Anterior cingulate cortex (tissue), 58 donors: ENCODE data around the gene CAVIN1.
"Not testable (repeated sequence)": the region's sequence is repeated elsewhere in the genome, so short reads cannot be mapped to it uniquely, and the experiment has no call there.

ENCODE experiments used
- DNase-seq, 58 donors: peaks; one replicate each; lab custom pipeline; 2025; lab: John Stamatoyannopoulos, UW

The CAVIN1 gene

GRCh38 chr17:42422958-42423712 lies at the start of gene CAVIN1:
TSS of gene CAVIN1 (minus strand) at chr17:42423256. CDS start at chr17:42423097, 159 bp downstream.
- peak in 55 of 58 donors; percentile 26 to 96 (median 75) for DNase-seq

- no peak for DNase-seq
These were observed 44.8 kb upstream of the CAVIN1 start for GRCh38 chr17:42467889-42468288.

DNA sequence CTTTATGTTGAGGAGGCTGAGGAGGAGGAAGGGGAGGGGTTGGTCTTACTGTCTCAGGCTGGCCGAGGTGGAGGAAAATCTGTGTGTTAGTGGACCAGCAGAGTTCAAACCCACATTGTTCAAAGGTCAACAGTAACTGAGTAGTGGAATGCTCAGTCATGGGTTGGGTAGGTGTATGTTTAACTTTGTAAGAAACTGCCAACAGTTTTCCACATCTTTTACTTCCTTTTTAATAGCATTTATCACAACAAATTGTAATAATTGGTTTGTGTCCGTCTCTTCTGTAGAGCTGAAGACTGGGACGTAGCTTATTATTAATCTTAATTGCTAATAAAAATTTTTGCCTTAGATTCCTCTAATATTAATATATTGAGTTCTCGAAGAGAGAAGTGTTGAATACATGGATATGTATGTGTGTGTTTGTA lies 40.9 kb upstream of the CAVIN1 start:
- no peak for DNase-seq

DNA sequence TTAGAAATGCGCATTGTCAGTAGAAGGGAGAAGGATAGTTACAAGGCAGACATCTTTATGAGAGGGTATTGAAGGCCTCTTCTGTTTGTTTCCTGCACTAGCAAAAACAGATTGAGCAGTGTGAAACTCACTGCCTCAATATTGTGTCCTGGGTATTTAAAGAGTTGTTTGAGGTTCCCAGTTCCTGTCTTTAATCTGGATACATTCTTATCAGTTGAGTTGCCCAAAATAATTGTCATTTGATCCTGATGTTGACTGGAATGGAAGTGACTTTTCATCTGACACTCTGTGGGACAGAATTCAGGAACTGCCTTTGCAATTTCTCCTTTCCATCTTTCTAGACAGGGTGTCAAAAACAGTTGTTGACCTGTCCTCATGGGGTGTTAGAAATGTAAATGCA lies 37.3 kb upstream of the CAVIN1 start:
- no peak for DNase-seq

GRCh38 chr17:42459801-42460281 lies 36.8 kb upstream of the CAVIN1 start:
- peak in 1 of 58 donors; percentile 20 for DNase-seq

DNA sequence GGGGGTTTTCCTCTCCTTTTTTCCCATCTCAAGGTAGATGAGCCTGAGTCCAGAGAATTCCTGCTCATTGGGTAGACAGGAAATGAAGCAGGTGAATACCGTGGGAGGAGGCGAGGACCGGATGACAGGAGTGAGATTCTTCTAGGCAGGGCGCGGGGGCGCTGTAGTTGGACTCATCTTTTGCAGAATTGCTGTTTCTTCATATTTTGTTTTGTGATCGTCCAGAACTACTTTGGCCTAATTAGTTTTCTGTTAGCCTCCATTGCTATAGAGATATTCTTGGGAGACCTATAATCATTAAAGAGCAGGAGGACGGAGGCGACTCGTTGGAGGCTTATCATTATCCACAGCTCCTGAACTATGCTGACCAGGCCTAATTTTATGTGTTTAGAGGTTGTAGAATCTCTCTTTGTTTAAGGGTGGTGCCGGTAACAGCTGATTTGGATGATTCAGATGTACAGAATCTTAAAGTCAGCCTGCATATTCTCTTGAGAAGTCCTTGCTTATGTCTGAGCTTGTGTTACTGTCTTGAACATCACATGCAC lies 36.3 kb upstream of the CAVIN1 start:
- DNase-seq: peak in 51 of 58 donors; percentile 5 to 82 (median 39)

DNA sequence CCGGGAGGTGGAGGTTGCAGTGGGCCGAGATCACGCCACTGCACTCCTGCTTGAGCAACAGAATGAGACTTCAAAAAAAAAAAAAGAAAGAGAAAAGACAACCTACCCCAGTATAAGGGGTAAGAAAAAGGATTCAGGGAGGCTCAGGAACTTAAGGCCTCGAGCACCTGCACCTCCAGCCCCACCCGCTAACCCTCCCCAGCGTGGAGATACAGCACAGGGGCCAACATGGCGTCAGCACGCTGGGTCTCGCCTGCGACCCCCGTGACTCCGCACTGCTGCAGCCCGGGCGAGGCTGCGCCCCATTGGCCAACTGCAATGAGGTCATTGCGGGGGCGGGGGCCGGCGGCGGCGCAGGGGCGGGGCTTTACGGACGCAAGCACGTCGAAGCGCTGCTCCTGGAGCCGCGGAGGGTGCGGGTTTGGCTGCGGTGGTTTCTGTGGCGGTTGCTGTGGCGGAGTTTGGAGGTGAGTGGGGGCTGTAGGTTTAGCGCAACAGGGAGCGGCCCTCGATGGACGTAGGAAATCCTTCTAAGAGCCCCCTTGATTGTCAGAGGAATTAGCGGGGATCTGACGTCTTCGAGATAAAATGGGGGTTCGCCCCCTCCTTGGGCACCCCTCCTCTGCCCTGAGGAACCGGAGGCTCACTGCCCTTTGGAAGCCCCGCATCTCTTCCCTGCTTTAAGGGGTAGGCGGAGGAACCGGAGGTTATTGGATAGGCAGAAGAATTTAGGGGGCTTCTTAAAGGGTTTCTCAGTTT lies 35.6 kb upstream of the CAVIN1 start, which contains the start of gene ATP6V0A1:
Gene ATP6V0A1 (plus strand): TSS at position 382 of the 759 bp plus-strand sequence. CDS start 2,017 bp downstream, outside the sequence.
- peak; percentile 45 to 97 (median 90) for DNase-seq

- peak in 1 of 58 donors; percentile 5 for DNase-seq
These were observed 34.2 kb upstream of the CAVIN1 start for GRCh38 chr17:42457107-42457792.

DNA sequence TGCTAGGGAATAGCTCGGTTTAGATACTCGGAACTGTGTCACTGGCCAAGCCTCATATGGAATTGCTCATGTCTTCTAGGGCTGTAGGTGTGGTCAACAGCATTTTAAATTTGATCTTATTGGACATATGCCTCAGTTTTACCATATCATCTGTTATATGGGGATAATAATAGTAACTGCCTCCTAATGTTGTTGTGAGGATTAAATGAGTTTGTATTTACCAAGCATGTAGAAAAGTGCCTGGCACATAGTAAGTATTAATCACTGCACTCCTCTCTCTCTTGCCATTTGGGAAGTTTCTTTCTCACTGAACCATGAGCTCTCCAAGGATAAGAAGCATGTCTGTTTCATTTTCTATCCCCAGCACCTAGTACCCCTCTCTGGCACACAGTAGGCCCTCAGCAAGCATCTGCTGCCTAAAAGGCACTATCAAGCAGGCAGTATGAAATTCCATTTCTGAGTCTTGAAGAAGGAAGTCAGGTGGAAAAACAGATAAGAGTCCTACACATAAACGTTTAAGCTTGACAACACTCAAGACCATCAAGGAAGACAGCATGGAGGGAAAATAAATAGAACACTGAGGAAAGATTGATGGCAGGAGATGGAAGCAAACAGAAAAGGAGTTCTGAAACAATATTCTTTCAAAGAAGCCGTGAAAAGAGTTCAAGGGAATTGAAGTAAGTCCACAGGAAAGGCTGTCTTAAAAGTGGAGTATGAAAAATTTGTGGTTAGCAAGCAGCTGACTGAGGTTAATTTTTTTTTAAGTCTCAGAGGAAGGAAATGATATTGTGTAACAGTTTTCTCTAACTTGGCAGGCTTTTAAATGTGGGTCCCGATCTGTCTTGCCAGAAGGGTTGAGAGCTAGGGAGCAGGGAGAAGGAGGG lies 33.4 kb upstream of the CAVIN1 start:
- peak in 1 of 58 donors; percentile 28 for DNase-seq

- DNase-seq: not testable (repeated sequence)
These were observed 31.9 kb upstream of the CAVIN1 start for GRCh38 chr17:42454987-42455386.

GRCh38 chr17:42453439-42453838 lies 30.4 kb upstream of the CAVIN1 start:
- no peak for DNase-seq

DNA sequence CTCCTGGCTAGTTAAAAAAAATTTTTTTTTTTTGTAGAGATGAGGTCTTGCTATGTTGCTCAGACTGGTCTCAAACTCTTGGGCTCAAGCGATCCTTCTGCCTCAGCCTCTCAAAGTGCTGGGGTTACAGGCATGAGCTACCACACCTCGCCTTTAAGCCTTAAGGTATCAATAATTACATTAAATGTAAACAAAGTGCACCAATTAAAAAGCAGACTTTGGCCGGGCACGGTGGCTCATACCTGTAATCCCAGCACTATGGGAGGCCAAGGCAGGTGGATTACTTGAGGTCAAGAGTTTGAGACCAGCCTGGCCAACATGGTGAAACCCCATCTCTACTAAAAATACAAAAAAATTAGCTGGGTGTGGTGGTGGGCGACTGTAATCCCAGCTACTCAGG lies 28.2 kb upstream of the CAVIN1 start:
- DNase-seq: not testable (repeated sequence)

- DNase-seq: not testable (repeated sequence)
These were observed 26.8 kb upstream of the CAVIN1 start for GRCh38 chr17:42449838-42450237.

DNA sequence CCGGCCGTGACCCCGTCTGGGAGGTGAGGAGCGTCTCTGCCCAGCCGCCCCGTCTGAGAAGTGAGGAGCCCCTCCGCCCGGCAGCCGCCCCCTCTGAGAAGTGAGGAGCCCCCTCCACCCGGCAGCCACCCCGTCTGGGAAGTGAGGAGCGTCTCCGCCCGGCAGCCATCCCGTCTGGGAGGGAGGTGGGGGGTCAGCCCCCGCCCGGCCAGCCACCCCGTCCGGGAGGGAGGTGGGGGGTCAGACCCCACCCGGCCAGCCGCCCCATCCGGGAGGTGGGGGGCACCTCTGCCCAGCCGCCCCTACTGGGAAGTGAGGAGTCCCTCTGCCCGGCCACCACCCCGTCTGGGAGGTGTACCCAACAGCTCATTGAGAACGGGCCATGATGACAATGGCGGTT lies 26.1 kb upstream of the CAVIN1 start:
- not testable (repeated sequence) for DNase-seq

- no peak for DNase-seq
These were observed 19.1 kb upstream of the CAVIN1 start for GRCh38 chr17:42442196-42442565.

- no peak for DNase-seq
These were observed 18.5 kb upstream of the CAVIN1 start for GRCh38 chr17:42441371-42442195.

DNA sequence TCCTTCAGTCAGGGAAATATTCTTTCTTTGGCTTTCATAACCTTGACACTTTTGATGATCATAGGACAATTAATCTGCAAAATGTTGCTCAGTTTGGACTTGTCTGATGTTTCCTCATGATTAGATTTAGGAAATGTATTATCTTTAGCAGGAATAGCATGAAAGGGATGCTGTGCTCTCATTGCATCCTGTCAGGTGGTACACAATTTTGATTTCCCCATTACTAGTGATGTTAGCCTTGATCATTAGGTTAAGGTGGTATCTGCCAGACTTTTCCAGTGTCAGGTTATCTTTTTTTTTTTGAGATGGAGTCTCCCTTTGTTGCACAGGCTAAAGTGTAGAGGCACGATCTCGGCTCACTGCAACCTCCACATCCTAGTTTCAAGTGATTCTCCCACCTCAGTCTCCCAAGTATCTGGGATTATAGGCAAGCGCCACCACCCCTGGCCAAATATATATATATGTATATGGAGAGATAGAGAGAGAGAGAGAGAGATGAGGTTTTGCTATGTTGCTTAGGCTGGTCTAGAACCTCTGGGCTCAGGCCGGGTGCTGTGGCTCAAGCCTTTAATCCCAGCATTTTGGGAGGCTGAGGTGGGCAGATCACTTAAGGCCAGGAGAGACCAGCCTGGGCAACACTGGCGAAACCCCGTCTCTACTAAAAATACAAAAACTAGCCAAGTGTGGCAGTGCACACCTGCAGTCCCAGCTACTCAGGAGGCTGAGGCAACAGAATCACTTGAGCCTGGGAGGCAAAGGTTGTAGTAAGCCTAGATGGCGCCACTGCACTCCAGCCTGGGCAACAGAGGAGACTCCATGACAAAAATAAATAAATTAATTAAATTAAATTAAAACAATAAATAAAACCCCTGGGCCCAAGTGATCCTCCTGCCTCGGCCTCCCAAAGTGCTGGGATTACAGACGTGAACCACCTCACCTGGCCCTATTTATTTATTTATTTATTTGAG lies 15.8 kb upstream of the CAVIN1 start:
- no peak for DNase-seq
